GM12878 (cell line): ENCODE measurements around the gene ARHGAP26. TPM values are rescaled to one million over a fixed set of nuclear protein-coding genes. Genes with fewer than 3 reads are reported as not detected.
A peak's percentile ranks its signal among the peaks of the same experiment; 100 is the strongest.
"Not testable (repeated sequence)": the region's sequence is repeated elsewhere in the genome, so short reads cannot be mapped to it uniquely, and the experiment has no call there.

ENCODE experiments used
- ATAC-seq: fragments of 200-7000 bp; cut with Tn5 transposase; 3 replicates; pipeline ENCODE4 v1.9.1; 2020; ENCODE audit warnings: mild to moderate bottlenecking, moderate library complexity
- BruUV-seq: library from RNA; stranded (reverse); fragments of 400-500 nt; replicated peaks from 2 replicates; lab custom pipeline; 2021; lab: Mats Ljungman, UMichigan
- CTCF ChIA-PET: fragments of 300-600 bp; sonication (Branson Sonifier 250); formaldehyde crosslinking; extraction: SDS; loops from one replicate; lab custom pipeline; 2021; ENCODE audit warnings: inconsistent platforms; lab: Yijun Ruan, JAX
- POLR2A ChIA-PET: fragments of 350-600 bp; formaldehyde crosslinking; extraction: SDS; loops from one replicate; lab custom pipeline; 2021; ENCODE audit warnings: inconsistent platforms; lab: Charles Lee
- RAD21 ChIA-PET: fragments of 300-600 bp; sonication (Branson Sonifier 250); formaldehyde crosslinking; loops from one replicate; lab custom pipeline; 2023; ENCODE audit warnings: antibody characterized with exemption; ENCODE audit not compliant: unreplicated experiment; lab: Charles Lee
- SMC1A ChIA-PET: fragments of 300-600 bp; sonication (Branson Sonifier 250); formaldehyde crosslinking; loops from one replicate; lab custom pipeline; 2023; ENCODE audit not compliant: unreplicated experiment, uncharacterized antibody; lab: Charles Lee
- DNase-seq: peaks from one replicate; pipeline ENCODE4 v3.0.0-alpha.2; 2011; ENCODE audit warnings: low read depth, low spot score
- FAIRE-seq: peaks from 3 replicates; lab custom pipeline; 2011; peaks lifted over from hg19 to GRCh38; lab: Jason Lieb, UNC
- H2AFZ ChIP-seq: 2 replicates; pipeline ENCODE4 v1.6.0; 2011; ENCODE audit warnings: low read depth, low read length, control low read depth; ENCODE audit not compliant: control insufficient read depth
- H3K27ac ChIP-seq: 2 replicates; pipeline ENCODE4 v1.5.1; 2011; ENCODE audit warnings: control low read depth; ENCODE audit not compliant: control insufficient read depth, insufficient read depth
- H3K27me3 ChIP-seq, 2 experiments: replicated peaks in 1 of 2; 2 replicates each; pipeline versions ENCODE4 v1.6.0 to v1.6.1; 2011; ENCODE audit warnings: low read length in 1 of 2; ENCODE audit not compliant: control insufficient read depth in 2 of 2, insufficient read depth in 2 of 2
- H3K36me3 ChIP-seq, 2 experiments: 2 replicates each; pipeline ENCODE4 v1.5.1; 2011; ENCODE audit warnings: low read length in 1 of 2; ENCODE audit not compliant: control insufficient read depth in 2 of 2, insufficient read depth in 2 of 2
- H3K4me1 ChIP-seq: 2 replicates; pipeline ENCODE4 v1.6.1; 2011; ENCODE audit warnings: mild to moderate bottlenecking, low read length, moderate library complexity, mixed read lengths; ENCODE audit not compliant: control insufficient read depth, insufficient read depth
- H3K4me2 ChIP-seq: 2 replicates; pipeline ENCODE4 v1.6.0; 2011; ENCODE audit warnings: control low read depth; ENCODE audit not compliant: control insufficient read depth, insufficient read depth
- H3K4me3 ChIP-seq: fragments of 200-600 bp; sonication (generic); 2 replicates; pipeline ENCODE4 v1.5.1; 2016
- H3K79me2 ChIP-seq: 2 replicates; pipeline ENCODE4 v1.6.0; 2011; ENCODE audit warnings: low read length; ENCODE audit not compliant: control insufficient read depth, insufficient read depth
- H3K9ac ChIP-seq: 2 replicates; pipeline ENCODE4 v1.8.0; 2011; ENCODE audit warnings: low read length, control low read depth, mixed read lengths; ENCODE audit not compliant: control insufficient read depth, insufficient read depth
- H3K9me3 ChIP-seq: replicated peaks from 3 replicates; pipeline ENCODE4 v1.5.1; 2011; ENCODE audit warnings: mild to moderate bottlenecking, low read length; ENCODE audit not compliant: control insufficient read depth, insufficient read depth
- H4K20me1 ChIP-seq: 2 replicates; pipeline ENCODE4 v1.6.0; 2011; ENCODE audit not compliant: control insufficient read depth, insufficient read depth
- E2F8 ChIP-seq: fragments of 450-650 bp; IDR thresholded peaks from 2 replicates; pipeline ENCODE4 v1.6.1; 2018; ENCODE audit warnings: mild to moderate bottlenecking, low read depth, moderate library complexity; ENCODE audit not compliant: partially characterized antibody
- ZNF217 ChIP-seq: fragments of 450-650 bp; IDR thresholded peaks from 2 replicates; pipeline ENCODE4 v1.6.1; 2017; ENCODE audit warnings: antibody characterized with exemption, mild to moderate bottlenecking
- WGBS: methylation state at CpG from one replicate; pipeline ENCODE4 v1.1.6; 2016; ENCODE audit warnings: low lambda C conversion rate; ENCODE audit not compliant: insufficient replicate concordance, insufficient coverage; ENCODE audit errors: missing lambda C conversion rate; 5-methylcytosine and 5-hydroxymethylcytosine counted together
- in situ Hi-C: fragments of 300-500 bp; cut with MboI; formaldehyde crosslinking; loops from 9 replicates; pipeline ENCODE4 v1.14.3; 2018; ENCODE audit warnings: mixed read lengths
- intact Hi-C: fragments of 100-400 bp; cut with micrococcal nuclease; formaldehyde crosslinking; loops from one replicate; pipeline ENCODE4 v1.14.2; 2022; ENCODE audit not compliant: unreplicated experiment
- polyA plus RNA-seq, 11 experiments: library from polyadenylated mRNA; depleted of rRNA in 4 of 11; unstranded in 6 of 11; stranded (reverse) in 5 of 11; fragments of >200 nt; fragmentation: Nextera tagmentation in 4 of 11; fragmentation: Illumina TruSeq in 1 of 11; extraction: Ambion mirVana in 4 of 11; extraction: Trizol in 1 of 11; gene quantifications; 1 replicate in 1 of 11; 2 replicates in 10 of 11; pipeline versions ENCODE4 v1.2.1 to v1.2.3, GENCODE V29; 2011 to 2016; ENCODE audit warnings: inconsistent platforms in 2 of 11, missing spikeins in 2 of 11, low read depth in 1 of 11
- total RNA-seq, 4 experiments: library from RNA; depleted of rRNA in 3 of 4; stranded (reverse); fragments of >200 nt in 3 of 4; fragmentation: Illumina TruSeq in 1 of 4; extraction: Trizol in 1 of 4; gene quantifications; 2 replicates each; pipeline versions ENCODE4 v1.2.1 to v1.2.3, GENCODE V29; 2013 to 2021

The ARHGAP26 gene
- total and polyA plus RNA-seq, 10 of the 15 experiments (the other 5 are each of a cell fraction or from before 2014, with no cell fraction given), result 9.4 to 41.5 (median 19.3) TPM

GRCh38 chr5:143203301-143203956 lies 433.3 kb downstream of the ARHGAP26 start:
- POLR2A ChIA-PET, result interaction anchor here (2.0 kb wide), 1 partner anchor 14 kb away, joined by 7 read pairs; no protein-coding TSS in a partner anchor
- in situ Hi-C loops, RAD21 ChIA-PET, H3K9ac ChIP-seq, H3K4me3 ChIP-seq, DNase-seq, H4K20me1 ChIP-seq, ATAC-seq, H2AFZ ChIP-seq, FAIRE-seq, intact Hi-C loops, H3K4me2 ChIP-seq, H3K27me3 ChIP-seq, H3K9me3 ChIP-seq, H3K27ac ChIP-seq, H3K36me3 ChIP-seq, BruUV-seq: not testable (repeated sequence)
- WGBS, result 100% methylated on average over 4 of the region's 4 CpGs
- CTCF ChIA-PET, result interaction anchor here (7.9 kb wide), 1 partner anchor 18 kb away, joined by 82 read pairs; no protein-coding TSS in a partner anchor
- SMC1A ChIA-PET, result interaction anchor here (1.0 to 10.9 kb wide), 6 partner anchors 17 to 179 kb away, joined by 3 to 423 read pairs (median 71); no protein-coding TSS in a partner anchor
- H3K79me2 ChIP-seq, result peaks cover 14% of the 10 kb centered on the region
- peaks cover 40% of the 10 kb centered on the region for H3K4me1 ChIP-seq

- DNase-seq (no peak), ATAC-seq (peak; percentile 2; the same call in 2 of the 3 replicates), FAIRE-seq (no peak)
- in situ Hi-C loops, result loop anchor here (5.0 kb wide), 2 partner anchors 147 to 182 kb away; no protein-coding TSS in a partner anchor
- Histone ChIP-seq H3K9ac (peak overlapping the region; percentile 52), H4K20me1 (no peaks in the 10 kb centered on the region), H2AFZ (peak overlapping the region; percentile 42), H3K4me3 (no peak overlapping the region), H3K4me2 (no peak overlapping the region), H3K4me1 (peaks cover 52% of the 10 kb centered on the region), H3K36me3 (no peaks in the 10 kb centered on the region; a peak in 1 of 4 replicates), H3K9me3 (no peaks in the 10 kb centered on the region; the same call in 1 of the 3 replicates), H3K27ac (peak overlapping the region; percentile 94), H3K79me2 (peaks cover 24% of the 10 kb centered on the region), H3K27me3 (no peaks in the 10 kb centered on the region)
- intact Hi-C loops, result loop anchor here (5.0 kb wide), 1 partner anchor 623 kb away; no protein-coding TSS in a partner anchor
- WGBS, result 98% methylated on average over 7 of the region's 7 CpGs
- ChIA-PET RAD21 (interaction anchor here (0.5 to 10.7 kb wide), 26 partner anchors 10 to 623 kb away, joined by 3 to 482 read pairs (median 5); partner anchors contain the start of gene NR3C1), CTCF (interaction anchor here (0.9 to 7.9 kb wide), 10 partner anchors 9 to 284 kb away, joined by 3 to 82 read pairs (median 7); no protein-coding TSS in a partner anchor), SMC1A (interaction anchor here (0.7 to 11.0 kb wide), 28 partner anchors 9 to 624 kb away, joined by 3 to 423 read pairs (median 7); no protein-coding TSS in a partner anchor), POLR2A (interaction anchor here (0.5 to 7.5 kb wide), 15 partner anchors 11 to 196 kb away, joined by 3 to 114 read pairs (median 5); no protein-coding TSS in a partner anchor)
- TF ChIP-seq E2F8, result no peak
- TF ChIP-seq ZNF217, result 0 out of 2 replicates have a peak, but pooled peaks have one; percentile 15
- BruUV-seq, result no TSS peak
Observed at GRCh38 chr5:143204474-143205246, 434.5 kb downstream of the ARHGAP26 start.
